ENCODE data around the gene TRPC1.

The TRPC1 gene

DNA sequence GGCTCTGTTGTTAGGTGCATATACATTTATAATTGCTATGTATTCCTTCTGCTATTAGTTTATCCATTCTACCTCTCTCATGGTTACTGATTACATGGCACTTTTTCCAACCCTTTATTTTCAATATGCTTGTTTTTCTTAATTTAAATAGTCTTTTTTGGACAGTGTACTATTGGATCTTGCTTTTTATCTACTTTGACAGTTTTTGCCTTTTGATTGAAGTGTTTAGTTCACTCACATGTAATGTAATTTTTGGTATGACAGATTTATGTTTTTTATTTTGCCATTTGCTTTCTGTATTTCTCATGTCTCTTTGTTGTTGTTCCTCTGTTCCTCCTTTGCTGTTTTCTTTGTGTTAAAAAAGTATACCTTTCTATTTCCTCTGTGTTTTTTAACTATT, 44.5 kb downstream of the TRPC1 start:
- no peak for DNase-seq

DNA sequence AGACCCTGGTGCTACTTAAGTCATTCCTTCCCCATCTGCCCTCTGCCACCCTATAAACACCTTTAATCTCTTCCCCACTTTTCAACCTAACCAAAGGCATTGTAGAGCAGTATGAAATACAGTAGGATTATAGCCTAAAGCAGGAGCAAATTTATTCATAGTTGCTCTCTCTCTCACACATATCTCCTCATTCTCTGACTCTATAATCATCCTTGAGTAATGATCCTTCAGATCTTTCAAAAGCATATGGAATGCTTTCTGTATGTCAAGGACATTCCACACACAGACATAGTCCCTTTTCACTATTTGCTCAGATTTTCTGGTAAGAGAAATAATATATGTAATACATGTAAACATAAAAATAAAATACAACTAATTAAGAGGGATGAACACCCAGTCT, 54.1 kb downstream of the TRPC1 start:
- no peak for DNase-seq

DNA sequence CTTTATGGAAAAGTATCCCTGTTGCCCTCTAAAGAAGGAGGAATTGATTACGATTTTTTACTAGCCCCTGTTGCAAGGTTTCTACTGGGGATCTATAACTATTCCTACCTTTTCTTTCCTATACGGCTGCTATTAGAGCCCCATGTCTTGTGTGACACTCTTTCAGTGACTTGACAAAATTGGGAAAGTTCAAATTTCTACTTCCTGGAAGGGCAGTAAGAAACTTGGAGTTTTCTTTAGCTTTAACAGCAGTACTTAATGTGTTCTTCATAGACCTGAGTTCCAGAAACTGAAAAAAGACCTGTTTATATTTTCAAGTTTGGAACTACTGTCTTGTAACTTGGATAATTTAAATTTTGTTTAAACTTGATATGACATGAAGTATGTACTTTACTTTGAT, 54.7 kb downstream of the TRPC1 start:
- DNase-seq: no peak

DNA sequence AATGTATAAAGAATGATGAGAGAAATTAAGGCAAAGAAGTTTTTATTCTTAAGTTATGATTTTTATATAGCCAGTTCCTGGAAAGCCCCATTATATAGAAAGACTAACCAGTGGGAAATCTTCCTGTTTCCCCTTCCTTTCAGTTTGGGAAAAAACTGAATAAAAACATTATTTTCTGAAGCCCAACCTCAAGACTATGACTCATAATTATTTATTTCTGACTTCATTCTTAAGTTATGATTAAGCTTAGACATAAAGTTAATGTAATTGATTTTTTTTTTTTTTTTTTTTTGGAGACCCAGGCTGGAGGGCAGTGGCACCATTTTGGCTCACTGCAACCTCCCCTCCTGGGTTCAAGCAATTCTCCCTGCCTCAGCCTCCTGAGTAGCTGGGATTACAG, 55.8 kb downstream of the TRPC1 start:
- DNase-seq: no peak

DNA sequence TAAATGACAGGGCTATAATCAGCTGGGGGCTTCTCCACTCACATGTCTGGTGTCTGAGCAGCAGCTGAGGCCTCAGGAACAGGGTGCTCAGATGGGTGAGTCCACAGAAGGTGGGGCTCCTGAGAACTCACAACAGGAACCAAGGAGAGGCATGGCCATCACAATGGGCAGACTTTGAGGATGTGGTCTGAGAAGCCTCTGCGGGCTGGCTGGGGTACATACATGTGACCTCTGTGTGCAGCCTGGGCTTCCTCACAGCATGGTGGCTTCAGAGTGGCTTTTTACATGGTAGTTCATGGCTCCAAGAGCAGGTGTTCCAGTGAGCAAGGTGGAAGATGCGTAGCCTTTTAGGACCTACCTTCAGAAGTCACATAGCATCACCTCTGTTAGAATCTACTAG, 58.8 kb downstream of the TRPC1 start:
- no peak for DNase-seq

DNA sequence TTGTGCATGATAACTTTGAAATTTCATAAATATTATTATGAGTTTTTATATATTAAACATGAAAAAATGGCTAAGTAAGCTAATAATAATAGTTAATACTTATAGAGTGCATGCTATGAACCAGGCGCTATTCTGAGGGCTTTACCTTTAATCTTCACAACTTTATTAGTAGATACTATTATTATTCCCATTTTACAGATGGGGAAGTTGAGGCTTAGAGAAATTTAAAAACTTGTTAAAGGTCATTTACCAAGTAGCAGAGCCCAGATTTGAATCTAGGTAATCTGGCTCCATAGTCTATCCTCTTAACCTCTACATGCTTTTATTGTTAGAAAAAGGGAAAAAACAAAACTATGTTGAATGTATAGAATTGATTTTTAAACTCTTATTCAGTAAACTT, 60.4 kb downstream of the TRPC1 start:
- DNase-seq: no peak

DNA sequence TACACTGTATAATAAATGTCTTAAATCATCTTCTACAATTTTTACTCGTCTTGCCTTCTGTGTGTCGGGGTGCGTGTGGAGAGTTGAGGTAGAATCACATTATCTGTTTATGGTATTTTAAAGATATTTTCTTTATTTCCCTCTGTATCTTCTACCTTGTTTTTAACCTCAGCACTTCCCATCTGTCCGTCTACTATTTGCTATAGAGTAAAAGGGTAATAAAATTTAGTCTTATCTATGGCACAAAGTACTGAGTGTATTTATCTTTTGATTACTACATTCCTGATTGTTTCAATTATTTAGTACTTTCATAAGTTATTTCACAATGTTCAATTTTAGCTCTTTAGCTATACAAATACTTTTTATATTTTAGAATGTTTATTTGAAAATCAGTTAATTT, 62.2 kb downstream of the TRPC1 start:
- no peak for DNase-seq

DNA sequence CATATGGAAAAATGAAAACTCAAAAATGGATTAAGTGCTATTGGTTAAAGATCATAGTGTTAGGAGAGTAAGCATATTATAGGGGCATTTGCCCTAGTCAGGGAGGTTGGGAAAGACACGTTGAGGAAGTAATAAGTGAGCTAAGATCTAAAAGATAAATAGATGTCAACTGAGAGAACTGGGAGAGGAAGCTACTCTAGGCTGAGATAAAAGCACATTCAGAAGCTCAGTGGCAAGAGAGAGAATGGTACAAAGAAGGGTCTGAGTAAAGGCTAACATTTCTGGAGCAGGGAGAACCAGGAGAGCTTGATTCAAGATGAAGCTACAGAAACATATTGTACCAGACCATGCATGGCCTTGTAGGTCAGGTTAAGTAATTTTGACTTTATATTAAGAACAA, 63.9 kb downstream of the TRPC1 start:
- DNase-seq: no peak

DNA sequence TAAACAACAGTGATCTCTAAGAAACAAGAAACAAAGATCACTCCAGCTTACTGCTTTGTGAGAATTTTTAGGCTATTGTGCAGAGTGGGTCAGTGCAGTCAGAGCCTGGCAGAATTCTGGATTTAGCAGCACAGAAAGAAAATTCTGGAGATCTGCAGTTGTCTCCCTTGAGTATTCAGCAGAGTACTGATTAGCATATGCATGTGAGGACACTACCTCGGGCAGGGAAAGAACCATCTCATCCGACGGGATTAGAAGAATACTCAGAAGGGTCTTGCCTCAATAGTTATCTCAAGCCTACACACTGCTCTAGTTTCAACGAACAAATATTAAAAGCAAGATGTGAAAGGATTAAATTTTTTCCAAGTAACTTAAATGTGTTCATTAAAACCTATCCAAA, 70.7 kb downstream of the TRPC1 start:
- no peak for DNase-seq

DNA sequence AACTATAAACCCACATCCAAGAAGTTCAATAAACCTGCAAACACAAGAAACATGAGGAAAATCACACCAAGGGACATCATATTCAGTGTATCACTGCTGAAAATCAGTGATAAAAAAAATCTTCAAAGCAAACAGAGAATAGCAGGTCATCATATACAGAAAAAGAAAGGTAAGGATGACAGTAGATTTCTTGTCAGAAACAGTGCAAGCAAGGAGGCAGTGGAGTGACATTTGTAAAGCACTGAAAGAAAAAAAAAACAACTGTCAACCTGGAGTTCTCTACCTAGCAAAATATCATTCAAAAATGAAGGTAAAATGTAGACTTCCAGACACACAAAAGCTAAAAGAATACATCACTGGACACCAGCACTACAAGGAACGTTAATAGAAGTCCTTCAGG, 71.5 kb downstream of the TRPC1 start:
- no peak for DNase-seq

DNA sequence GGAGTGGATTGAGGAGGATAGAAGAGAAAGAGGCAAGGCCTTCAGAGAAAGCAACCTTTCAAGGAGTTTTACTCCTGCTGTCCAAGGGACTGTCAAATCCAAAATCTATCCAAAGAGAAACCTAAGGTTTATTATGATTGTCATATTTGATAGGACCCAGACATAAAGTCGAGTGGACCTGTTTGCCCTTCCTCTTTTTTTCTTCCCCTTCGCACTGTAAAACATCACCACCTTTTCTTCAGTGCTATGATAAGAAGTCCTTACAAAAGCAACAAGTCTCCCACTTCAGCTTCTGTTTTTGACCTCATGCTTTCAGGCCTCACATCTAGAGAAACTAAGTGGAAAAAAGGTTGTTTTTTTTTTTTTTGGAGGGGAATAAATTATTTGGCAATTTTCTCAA, 73.0 kb downstream of the TRPC1 start:
- no peak for DNase-seq

DNA sequence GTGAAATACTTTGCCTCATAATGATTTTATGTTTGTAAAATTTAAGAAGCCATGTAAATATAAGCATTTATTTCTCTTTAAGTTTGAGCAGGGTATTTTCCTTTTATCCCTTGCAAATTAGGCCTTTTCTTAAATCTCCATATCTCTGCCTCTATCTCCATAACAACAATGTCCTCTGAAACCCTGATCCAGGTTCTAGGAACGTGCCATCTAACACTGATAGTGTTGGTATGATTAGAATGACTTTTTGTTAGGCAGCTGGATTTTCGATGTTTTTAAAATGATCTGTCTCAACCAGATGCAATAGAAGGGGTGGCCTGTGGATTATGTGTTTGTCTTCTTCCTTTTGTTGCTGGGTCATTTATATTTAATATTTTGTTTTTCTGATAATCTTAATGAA, 77.9 kb downstream of the TRPC1 start:
- no peak for DNase-seq

DNA sequence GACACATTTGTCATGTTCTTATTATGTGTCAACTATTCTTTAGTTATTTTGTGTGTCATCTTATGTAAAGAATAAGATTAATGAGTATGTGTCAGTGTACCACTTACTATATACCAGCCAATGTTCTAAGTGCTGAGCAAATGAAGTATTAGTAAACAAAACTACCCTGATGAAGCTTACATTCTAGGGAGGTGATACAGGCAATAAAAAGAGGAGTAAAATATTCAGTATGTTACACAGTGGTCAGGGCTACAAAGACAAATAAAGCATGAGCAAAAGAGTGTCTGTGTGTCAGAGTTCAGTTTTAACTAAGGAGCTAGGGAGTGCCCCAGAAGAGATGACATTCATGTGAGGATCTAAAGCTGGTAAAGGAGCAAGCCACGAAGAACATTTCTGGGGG, 79.1 kb downstream of the TRPC1 start:
- DNase-seq: no peak

DNA sequence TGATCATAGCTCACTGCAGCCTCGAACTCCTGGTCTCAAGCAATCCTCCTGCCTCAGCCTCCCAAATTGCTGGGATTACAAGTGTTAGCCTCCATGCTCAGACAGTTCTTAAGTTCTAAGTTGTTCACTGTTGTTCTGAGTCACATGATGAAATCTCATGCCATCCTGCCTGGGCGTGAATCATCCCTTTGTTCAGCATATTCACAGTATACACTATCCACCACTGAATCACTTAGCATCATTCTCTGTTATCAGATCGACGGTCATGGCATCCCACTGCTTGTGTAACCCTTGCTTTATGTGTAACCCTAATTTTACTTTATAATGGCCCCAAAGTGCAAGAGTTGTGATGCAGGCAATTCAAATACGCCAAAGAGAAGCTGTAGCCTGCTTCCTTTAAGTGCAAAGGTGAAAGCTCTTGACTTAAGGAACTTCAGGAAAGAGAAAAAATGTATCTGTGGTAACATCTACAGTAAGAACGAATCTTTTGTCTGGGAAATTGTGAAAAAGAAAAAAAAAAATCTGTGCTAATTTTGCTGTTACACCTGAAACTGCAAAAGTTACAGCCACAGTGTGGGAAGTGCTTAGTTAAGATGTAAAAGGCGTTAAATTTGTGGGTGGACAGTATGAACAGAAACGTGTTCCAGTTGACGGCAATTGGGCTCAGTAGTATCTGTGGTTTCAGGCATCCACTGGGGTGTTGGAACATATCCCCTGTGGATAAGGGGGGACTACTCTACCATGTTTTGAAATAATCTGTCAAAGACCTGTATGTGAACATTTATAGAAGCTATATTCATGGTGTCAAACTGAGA, 84.5 kb downstream of the TRPC1 start:
- DNase-seq: no peak

DNA sequence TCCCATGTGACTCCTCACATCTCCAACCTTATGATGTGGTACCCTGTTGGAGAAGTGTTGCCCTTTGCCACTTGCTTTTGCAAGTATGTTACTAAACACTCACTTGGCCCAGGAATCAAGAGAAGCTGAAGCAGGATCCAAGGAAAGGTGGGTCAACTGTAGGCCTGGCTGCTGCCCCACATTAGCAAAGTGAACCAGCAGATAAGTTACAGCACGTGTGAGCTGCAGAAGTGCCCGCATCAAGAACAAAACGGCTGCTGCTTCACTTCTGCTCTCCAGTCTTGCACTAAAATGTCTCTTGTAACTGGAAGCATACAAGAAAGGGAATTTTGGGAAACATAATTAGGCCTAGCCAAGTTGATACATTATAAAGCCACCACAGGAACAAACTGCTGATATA, 85.4 kb downstream of the TRPC1 start:
- DNase-seq: no peak

DNA sequence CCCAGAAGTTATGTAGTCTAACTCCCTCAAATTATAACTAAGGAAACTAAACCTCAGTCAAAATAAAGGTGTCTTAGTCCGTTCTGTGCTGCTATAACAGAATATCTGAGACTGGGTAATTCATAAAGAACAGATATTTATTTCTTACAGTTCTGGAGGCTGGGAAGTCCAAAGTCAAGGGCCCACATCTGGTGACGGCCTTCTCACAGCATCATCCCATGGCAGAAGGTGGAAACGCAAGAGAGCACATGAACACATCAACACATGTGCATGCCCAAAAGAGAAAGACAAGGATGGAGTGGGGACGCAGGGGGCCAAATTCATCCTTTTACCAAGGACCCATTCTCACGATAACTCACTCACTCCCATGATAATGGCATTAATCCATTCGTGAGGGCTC, 92.0 kb downstream of the TRPC1 start:
- DNase-seq: no peak

DNA sequence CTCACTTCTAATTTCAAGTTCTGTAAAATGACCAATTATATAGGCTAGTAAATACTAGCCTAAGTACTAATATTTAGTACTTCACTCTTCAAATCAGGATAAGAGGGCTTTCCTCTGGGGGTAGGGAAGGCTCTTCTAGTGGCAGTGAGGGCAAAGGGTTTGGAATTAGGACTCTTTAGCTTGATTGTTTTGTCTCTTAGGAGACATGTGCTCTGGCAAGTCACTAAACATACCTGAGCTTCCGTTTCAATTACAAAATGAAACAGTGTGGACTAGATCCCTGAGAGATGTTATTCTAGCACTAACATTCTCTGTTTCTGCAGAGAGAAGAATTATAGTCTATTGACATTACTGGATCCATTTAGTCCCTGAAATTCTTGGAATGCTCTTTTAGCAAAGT, 93.5 kb downstream of the TRPC1 start:
- no peak for DNase-seq

DNA sequence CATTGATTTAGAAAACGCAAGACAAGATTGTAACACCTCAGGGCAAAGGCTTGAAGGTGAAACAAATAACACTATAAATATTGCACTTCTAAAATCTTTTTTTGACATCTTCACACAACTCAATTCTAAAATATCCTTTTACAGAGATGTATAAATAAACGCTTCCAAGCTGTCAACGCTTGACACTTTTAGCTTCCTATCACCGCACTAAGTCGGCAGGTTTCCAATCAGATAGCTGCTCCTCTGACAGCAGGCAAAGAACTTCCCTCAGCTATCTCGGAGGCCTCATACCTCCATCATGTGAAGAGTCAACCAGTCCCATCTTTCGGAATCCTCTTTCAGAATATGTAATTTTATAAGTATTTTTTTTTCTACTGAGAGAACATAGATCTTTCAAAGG, 94.1 kb downstream of the TRPC1 start:
- DNase-seq: no peak

DNA sequence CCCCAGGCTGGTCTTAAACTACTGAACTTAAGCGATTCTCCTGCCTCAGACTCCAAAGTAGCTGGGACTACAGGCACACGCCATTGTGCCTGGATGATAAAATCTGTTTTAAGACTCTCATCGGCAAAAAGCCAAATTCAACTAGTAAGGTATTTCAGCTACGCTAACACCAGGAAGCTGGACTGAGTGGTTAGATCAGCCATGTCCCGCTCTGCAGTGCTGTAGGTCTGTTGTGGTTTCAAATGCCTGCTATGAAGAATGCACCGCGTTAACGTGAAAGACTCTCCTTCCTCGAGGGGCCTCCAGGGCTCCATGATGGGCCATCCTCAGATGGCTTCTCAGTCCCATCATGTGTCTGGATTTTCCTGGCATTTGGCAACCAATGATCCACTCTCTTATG, 94.8 kb downstream of the TRPC1 start:
- DNase-seq: no peak

DNA sequence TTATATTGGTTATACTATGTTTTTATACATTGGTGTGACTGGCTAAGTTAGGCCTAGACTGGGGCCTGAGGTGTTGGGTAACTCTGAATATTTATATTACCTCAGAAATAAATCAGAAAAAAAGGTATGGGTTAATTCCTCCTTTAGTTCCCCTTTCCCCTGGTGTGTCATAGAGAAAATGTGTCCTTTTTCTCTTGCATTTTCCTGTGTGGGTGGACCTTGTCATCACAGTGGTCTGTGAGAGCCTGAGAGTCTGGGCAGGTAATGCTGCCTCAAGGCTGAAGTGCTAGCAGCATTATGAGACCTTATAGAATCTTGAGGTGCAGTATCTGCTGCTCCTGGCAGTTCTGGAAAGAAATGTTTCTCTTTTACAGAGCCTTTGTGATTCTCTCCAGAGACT, 95.3 kb downstream of the TRPC1 start:
- DNase-seq: no peak

DNA sequence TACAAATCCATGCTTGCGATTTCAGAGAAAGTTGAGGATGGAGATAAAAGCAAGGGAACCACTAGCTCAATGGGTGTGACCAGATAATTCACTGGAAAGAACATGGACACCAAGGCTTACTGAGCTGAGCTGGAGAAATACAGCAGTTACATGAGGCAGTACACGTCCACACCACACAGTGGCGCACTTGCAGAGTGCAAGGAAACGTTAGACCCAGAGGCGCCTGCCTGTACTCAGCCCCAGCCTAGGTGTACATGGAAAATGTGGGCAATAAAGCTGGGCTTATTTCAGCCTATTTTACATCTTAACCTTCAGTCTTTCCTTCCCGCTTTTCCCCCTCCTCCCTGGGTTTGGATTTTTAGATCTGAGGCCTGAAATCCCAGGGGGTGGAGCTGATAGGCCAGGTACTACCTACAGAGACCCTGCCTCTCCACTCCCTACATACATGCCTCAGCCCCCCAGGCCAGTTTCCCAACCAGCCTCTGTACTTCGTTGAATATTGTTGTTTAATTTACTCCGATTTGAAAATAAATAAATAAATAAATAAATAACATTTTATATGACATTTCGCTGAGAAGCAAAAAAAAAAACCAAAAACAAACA, 105.0 kb downstream of the TRPC1 start:
- DNase-seq: no peak

DNA sequence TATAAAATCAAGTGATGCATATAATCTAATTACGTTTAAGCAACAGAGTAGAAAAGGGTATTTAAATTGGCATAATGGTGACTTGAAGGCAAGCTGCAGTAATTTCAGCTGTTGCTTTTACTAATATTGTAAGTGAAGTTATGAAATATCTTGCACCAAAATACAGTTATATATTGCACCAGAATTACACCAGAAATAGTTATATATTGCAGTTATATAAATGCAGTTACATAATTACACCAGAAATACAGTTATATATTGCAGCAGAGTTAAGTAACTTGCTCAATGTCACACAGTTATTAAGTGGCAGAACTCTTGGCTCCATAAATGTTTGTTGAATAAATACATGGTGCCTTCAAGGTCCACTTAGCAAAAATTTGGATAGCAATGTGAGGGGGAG, 113.7 kb downstream of the TRPC1 start:
- DNase-seq: no peak

DNA sequence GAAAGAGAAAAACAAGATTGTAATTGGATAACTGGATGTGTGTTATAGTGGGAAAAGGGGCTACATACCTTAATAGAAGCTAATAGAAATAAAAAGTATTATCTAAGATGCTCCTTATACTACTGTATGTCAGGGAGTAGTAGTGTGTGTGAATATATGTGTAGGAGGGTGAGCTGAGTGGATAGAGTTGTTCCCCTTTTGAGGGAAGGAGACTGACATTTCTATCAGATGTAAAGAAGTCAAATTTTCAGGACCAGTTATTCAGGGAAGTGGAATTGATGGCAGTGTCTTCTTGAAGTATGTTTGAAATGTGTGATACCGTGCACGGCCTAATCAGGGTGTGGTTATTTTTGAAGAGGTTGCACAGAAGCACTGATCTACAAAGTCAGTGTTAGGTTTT, 116.0 kb downstream of the TRPC1 start:
- DNase-seq: no peak

DNA sequence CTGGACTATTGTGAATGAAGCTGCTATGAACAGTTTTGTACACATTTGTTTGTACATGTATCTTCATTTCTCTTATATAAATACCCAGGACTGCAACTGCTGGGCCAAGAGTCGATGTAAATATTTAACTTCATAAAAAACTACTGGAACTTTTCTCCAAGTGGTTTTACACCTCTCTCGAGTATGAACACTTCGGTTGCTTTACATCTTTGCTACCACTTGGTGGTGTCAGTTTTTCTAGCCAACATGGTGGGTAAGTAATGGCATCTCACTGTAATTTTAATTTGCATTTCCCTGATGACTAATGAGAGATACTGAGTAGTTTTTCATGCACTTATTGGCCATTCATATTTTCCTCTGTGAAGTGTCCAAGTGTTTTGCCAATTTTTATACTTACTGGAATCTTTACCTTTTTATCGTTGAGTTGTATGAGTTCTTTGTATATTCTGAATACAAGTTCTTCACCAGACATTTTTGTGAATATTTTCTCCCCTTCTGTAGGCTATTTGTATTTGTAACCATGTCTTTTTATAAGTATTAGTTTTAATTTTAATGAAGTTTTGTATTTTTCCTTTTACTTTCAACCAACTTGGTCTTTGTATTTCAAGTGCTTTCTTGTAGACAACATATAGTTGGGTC, 120.6 kb downstream of the TRPC1 start:
- no peak for DNase-seq

Data from activated gamma-delta T cell (primary cell).